HG03575 (cell line): Measurements from ENCODE around the gene TSFM.
"Not testable (repeated sequence)": the region's sequence is repeated elsewhere in the genome, so short reads cannot be mapped to it uniquely, and the experiment has no call there.

ENCODE experiments used
- ATAC-seq: cut with Tn5 transposase; IDR thresholded peaks from one replicate; pipeline ENCODE4 v1.9.1; 2021; ENCODE audit not compliant: unreplicated experiment, insufficient number of reproducible peaks, low FRiP score; ENCODE audit errors: extremely low read depth

The TSFM gene

DNA sequence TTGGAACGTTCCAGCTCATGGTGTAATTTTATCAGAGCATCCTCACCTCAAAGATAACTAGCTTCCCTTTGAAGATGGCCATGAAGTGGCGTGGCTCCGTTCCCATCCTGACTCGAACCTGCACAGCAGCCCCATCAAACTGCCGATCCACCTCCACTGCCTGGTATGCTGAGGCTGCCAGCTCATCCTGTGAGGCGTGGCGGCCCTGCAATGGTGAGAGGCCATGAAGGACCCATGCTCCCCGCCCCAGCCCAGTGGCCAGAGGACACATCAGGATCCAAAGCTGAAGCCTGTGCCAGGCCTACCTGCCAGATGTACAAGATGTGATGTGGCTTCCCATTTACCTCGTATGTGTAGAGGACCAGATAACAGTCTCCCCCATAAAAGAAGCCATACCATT, 24.7 kb downstream of the TSFM start:
- no peak for ATAC-seq

GRCh38 chr12:57808351-57808750, 25.8 kb downstream of the TSFM start:
- ATAC-seq: no peak

GRCh38 chr12:57809425-57809824, 26.8 kb downstream of the TSFM start:
- no peak for ATAC-seq

DNA sequence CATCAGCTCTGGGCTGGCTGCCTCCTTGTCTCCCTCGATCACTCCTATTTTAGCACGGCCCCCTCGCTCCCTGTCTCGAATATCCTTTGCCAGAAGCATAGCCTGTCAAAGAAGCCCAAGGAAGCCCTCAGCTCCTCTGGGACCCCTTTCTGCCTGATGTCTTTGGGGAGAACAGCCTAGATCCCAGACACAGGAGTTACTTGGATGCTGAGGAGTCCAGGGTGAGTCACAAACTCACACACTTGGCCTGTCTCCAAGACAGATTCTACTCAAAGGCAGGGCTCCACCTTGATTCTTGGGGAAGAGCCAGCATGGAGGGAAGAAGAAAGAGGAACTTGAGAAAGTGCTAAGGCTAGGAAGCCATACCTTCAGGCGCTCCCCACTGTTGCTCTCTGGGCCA, 27.9 kb downstream of the TSFM start:
- no peak for ATAC-seq

GRCh38 chr12:57811028-57811755, 28.6 kb downstream of the TSFM start:
- no peak for ATAC-seq

DNA sequence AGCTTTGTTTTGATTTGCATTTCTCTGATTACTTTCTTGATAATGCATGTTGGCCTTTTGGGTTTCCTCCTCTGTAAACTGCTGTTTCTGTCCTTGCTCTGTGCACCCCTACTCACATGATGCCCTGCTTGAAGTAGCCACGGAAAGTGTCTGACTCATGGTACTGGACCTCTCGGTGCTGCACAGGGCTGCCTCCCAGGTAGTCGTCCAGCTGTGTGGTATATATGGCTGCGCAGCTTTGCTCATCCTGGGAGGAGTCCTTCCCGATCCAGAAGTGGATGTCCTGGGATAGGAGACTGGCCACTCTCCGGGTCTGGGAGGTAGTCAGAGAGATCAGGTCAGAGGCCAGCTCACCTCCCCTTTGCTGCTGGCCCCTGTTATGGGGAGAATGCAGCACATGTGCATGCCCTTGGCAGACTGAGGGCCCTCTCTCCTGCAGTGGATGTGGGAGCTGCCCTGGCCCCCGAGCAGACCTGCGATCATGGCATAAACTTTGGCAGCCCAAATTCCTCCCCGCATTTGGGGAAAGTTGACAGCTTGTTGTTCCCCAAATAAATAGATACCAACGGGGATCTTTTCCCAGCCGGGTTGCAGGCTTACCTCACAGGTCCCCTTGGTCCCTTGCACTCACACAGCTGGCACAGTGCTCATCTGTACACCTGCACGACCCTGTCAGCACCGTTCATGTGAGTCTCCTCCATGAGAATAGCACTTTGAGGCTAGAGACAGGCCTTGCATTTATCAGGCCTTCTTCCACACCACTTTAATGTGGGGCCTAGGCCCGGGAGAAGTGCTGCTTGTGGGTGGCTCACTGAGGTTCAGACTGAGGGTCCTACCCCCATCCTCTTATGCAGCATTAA, 30.8 kb downstream of the TSFM start:
- no peak for ATAC-seq

DNA sequence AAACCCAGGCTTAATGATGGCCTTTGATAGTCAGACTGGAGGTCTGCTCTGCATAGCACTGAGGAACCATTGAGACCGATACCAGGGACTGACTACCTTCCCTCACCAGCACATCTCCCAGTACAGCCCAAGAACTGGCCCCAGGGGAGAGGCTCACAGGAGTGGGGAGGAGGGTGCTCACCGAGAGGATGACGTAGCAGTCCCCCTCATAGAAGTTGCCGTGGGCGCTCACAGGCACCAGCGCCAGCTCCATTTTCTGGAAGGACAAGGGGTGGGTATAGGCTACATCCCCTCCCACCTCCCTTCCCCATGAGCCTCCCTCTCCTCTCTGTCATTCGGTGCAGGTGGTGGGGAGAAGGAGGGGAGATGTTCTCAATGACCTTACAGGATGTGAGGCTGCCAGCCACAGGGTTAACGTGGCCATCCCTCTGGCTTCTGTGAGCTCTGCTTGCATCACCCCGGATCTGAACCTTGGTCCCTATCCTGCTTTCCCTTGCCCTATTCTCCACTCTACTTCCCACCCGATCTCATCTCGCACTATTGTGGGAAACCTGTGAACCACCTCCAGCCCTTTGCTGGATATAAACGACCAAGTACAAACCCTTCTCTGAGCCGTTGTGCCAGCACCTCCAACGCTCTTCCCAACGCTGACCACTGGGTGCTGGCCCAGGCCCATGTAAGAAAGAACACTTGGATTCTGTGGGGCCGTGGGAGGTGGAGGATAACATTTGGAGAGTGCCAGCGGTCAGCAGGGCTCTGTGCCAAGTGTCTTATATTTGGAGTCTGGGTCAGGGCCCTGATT, 31.6 kb downstream of the TSFM start:
- ATAC-seq: no peak

DNA sequence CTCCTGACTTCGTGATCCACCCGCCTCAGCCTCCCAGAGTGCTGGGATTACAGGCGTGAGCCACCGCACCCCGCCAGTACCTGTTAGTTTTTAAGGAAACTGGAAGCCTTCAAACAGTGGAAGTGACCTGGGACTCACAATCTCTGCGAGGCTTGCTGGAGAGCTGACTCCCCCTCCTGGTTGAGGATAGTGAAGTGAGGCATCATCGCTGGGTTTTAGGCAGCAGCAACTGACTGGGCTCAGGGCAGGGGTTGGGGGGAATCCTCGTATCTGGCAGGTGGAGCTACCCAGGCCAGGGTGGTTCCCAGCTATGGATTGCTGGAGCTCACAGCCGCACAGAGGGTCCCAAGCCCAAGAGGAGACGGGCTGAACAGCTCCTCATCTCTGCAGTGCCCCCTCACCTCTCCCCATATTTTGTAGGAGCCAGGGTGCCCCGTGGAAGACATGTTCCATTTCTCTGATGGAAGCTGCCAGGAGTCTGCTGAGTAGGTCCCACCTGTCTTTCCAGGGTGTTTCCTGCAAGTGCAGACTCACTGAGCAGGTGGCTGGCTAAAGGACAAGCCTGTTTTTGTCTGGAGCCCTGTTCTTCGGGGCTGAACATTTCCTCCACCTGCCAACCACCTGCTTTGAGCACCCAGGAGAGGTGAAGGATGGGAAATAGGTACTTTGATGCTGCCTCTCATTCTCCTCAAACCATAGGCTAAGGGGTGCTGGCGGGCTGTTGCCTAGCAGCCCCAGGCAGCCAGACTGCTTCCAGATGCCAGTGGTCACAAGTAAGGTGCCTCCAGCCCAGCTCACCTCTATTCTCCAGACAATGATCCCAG, 32.8 kb downstream of the TSFM start:
- no peak for ATAC-seq

DNA sequence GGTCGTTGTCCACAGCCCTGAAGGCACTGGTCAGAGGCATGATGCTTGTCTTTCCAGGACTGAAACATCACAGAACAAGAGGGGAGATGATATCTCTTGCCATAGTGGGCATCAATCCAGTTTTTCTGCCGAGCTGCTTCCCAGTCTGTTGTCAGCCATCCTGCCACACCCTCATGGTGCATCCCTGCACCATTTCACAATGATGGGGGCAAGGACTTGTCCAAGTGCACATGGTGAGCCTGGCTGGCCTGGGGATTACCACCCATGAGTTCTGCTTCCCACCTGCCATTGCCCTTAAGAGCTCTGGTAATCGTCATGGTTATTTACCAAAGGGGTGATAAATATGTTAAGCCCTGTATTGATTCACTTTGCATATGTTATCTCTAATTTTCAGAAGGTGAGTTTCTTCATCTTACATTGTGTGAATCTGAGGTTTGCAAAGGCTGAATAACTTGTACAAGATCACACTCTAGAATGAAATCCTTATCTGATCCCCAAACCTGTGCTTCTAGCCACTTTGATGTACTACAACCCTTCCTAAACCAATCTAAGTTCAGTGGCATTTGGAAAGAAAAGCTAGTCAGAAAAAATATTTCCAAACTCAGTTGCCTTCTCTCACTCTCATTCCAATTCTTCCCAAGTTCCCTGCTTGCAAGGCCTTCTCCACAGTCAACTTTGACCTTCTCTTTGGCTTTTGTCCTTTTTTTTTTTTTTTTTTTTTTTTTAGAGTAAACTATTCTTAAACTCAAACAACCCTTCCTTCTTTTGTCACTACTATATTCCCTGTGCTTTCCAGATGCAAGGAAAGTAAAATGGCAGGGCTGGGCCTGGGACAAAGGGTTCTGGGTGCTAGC, 33.6 kb downstream of the TSFM start:
- ATAC-seq: no peak

- ATAC-seq: no peak
Observed at GRCh38 chr12:57816855-57817151, 34.2 kb downstream of the TSFM start.

DNA sequence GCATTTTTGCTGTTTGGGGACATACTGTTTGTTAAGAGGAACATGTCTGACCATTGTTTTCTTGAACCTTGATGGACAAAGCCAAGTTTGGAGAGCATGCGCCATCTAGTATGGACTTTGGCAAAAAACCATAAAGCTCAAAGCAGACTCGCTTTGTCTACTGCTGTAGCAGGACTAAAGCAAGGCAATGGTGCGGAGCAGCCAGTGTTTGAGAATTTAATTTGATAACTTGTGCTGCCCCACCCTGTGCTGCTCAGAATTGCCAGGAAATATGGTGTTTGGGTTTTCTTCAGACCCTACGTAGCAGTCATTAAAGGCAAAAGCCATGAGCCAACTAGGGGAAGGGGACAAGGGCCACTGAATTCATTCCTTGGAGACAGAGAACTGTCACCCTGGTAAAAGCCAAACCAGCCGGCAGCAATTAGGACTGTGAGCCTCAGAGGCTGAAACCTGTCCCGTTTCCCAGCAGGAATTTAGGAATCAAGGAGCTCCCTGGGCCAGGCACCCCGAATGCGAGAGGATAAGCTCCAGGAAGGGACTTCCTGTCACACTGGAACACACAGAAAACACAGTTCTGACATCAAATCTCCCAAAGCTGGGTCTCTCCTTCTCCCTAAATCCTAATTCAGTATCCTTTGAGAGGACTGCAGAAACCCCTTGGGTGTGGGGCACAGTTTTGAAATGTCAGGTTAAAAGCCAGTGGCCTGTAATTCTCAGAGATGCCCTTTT, 34.8 kb downstream of the TSFM start:
- ATAC-seq: no peak

GRCh38 chr12:57817990-57818331, 35.4 kb downstream of the TSFM start:
- not testable (repeated sequence) for ATAC-seq

DNA sequence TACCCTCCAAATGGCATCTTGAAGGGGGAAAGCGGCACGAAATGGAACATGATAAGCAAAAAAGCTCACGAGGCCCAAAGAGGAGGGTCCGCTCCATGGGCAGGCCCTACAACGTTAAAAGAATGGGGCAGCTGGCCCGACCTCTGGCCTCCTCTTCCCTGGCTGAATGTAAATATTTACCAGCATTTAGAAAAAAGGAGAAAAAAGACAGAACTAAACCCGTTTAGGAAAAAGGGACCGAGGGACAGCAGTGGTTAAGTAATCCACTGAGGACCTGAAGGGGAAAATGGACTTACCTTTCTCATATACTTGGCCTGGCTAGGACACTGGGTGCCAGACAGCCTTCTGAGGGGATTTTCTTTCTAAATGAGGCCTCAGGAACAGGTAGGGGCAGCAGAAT, 37.5 kb downstream of the TSFM start:
- not testable (repeated sequence) for ATAC-seq

GRCh38 chr12:57821015-57821414, 38.4 kb downstream of the TSFM start:
- not testable (repeated sequence) for ATAC-seq

- no peak for ATAC-seq
Observed at GRCh38 chr12:57821474-57822214, 39.1 kb downstream of the TSFM start.

GRCh38 chr12:57822392-57823130, 40.0 kb downstream of the TSFM start:
- ATAC-seq: no peak
